ENCODE results near the gene PHF20.

DNA sequence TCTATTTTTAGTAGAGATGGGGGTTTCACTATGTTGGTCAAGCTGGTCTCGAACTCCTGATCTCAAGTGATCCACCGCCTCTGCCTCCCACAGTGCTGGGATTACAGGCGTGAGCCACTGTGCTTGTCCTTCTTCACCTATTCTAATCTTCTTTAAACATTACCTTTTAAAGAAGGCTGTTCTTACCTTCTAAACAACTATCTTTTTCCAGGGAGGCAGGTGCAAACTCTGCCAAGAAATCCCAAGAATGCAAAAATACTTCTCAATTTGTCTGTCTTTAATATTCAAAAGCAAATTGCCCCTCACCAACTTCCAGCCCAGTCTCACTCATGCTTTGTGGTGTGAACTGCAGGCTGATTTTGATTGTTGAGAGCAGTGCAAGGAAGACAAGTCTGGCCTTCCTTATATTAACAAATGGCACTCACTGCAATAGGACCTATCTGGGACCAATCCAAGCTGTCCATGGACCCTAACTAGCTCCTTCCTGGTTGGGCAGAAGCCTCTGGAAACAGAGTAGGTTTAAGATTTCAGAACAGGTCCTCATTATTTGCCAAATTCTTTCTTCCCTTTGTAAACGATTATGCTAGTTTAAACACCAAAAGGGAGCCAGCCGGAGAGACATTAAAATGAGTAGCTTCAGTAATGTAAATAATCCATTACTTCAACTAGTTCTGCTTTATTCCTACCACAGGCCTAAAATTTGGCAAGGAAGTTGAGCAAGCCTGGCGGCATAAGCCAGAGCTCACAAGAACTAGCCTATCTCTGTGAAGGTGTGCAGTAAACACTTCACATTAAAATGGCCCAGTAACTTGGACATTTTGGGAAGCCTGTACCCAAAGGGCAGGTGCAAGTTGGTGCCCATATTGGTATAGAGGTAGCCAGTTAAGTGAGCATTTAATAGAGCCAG is 180.9 kb downstream of the PHF20 start:
- TF ChIP-seq CTCF (IDR thresholded peaks at IDR 0.05) (no peak), POLR2A (IDR thresholded peaks at IDR 0.05) (peak in 1 of 3 donors; percentile 8)
